ENCODE data around the gene ADAM11.
A peak's percentile ranks its signal among the peaks of the same experiment; 100 is the strongest.
"Not testable (repeated sequence)": the region's sequence is repeated elsewhere in the genome, so short reads cannot be mapped to it uniquely, and the experiment has no call there.

Gene ADAM11

GRCh38 chr17:44758414-44759085 lies at the start of gene ADAM11:
Gene ADAM11, plus strand, starts transcription at chr17:44758988. Its CDS starts 212 bp downstream, at chr17:44759200.
- Mint-ChIP-seq H3K27ac (no peak within 1 kb of the TSS), H3K9me3 (no peaks in the 10 kb centered on the region), H3K27me3 (ENCODE audit: low read depth) (peaks cover 31% of the 10 kb centered on the region), H3K36me3 (ENCODE audit: low read depth) (no peaks in the 10 kb centered on the region), H3K4me3 (peak within 1 kb of the TSS; percentile 59), H3K4me1 (ENCODE audit: low read depth) (no peaks in the 10 kb centered on the region)
- DNase-seq (ENCODE audit: low spot score): no peak

- Mint-ChIP-seq H3K4me1 (ENCODE audit: low read depth) (no peaks in the 10 kb centered on the region), H3K9me3 (no peaks in the 10 kb centered on the region), H3K27me3 (ENCODE audit: low read depth) (no peaks in the 10 kb centered on the region), H3K27ac (no peak overlapping the region), H3K4me3 (no peak overlapping the region), H3K36me3 (ENCODE audit: low read depth) (peaks cover 20% of the 10 kb centered on the region)
- no peak for DNase-seq (ENCODE audit: low spot score)
Measured at GRCh38 chr17:44719444-44719843, 39.3 kb upstream of the ADAM11 start.

- no peak overlapping the region for H3K27ac Mint-ChIP-seq
- H3K4me1 Mint-ChIP-seq (ENCODE audit: low read depth): no peaks in the 10 kb centered on the region
- H3K9me3 Mint-ChIP-seq: no peaks in the 10 kb centered on the region
- DNase-seq (ENCODE audit: low spot score): no peak
- H3K27me3 Mint-ChIP-seq (ENCODE audit: low read depth): no peaks in the 10 kb centered on the region
- H3K4me3 Mint-ChIP-seq: no peak overlapping the region
- H3K36me3 Mint-ChIP-seq (ENCODE audit: low read depth): peaks cover 17% of the 10 kb centered on the region
Measured at GRCh38 chr17:44722254-44722653, 36.5 kb upstream of the ADAM11 start.

GRCh38 chr17:44726121-44726520 lies 32.7 kb upstream of the ADAM11 start:
- peaks cover 25% of the 10 kb centered on the region for H3K36me3 Mint-ChIP-seq (ENCODE audit: low read depth)
- not testable (repeated sequence) for H3K27me3 Mint-ChIP-seq (ENCODE audit: low read depth); H3K4me1 Mint-ChIP-seq (ENCODE audit: low read depth); H3K9me3 Mint-ChIP-seq; H3K27ac Mint-ChIP-seq; DNase-seq (ENCODE audit: low spot score); H3K4me3 Mint-ChIP-seq

- peaks cover 30% of the 10 kb centered on the region for H3K36me3 Mint-ChIP-seq (ENCODE audit: low read depth)
- H3K9me3 Mint-ChIP-seq: no peaks in the 10 kb centered on the region
- no peaks in the 10 kb centered on the region for H3K27me3 Mint-ChIP-seq (ENCODE audit: low read depth)
- H3K27ac Mint-ChIP-seq: no peak overlapping the region
- DNase-seq (ENCODE audit: low spot score): no peak
- no peak overlapping the region for H3K4me3 Mint-ChIP-seq
- no peaks in the 10 kb centered on the region for H3K4me1 Mint-ChIP-seq (ENCODE audit: low read depth)
Measured at GRCh38 chr17:44733753-44734152, 25.0 kb upstream of the ADAM11 start.

GRCh38 chr17:44734272-44734671 lies 24.5 kb upstream of the ADAM11 start:
- Mint-ChIP-seq H3K36me3 (ENCODE audit: low read depth) (peaks cover 30% of the 10 kb centered on the region), H3K9me3 (no peaks in the 10 kb centered on the region), H3K27me3 (ENCODE audit: low read depth) (no peaks in the 10 kb centered on the region), H3K4me3 (no peak overlapping the region), H3K4me1 (ENCODE audit: low read depth) (no peaks in the 10 kb centered on the region), H3K27ac (no peak overlapping the region)
- no peak for DNase-seq (ENCODE audit: low spot score)

- Mint-ChIP-seq H3K27ac (no peak overlapping the region), H3K27me3 (ENCODE audit: low read depth) (no peaks in the 10 kb centered on the region), H3K9me3 (no peaks in the 10 kb centered on the region), H3K4me3 (no peak overlapping the region), H3K36me3 (ENCODE audit: low read depth) (peaks cover 17% of the 10 kb centered on the region), H3K4me1 (ENCODE audit: low read depth) (no peaks in the 10 kb centered on the region)
- DNase-seq (ENCODE audit: low spot score): no peak
Measured at GRCh38 chr17:44736551-44737240, 22.1 kb upstream of the ADAM11 start.

GRCh38 chr17:44738214-44738906 lies 20.4 kb upstream of the ADAM11 start:
- H3K27me3 Mint-ChIP-seq (ENCODE audit: low read depth): no peaks in the 10 kb centered on the region
- peaks cover 16% of the 10 kb centered on the region for H3K36me3 Mint-ChIP-seq (ENCODE audit: low read depth)
- no peaks in the 10 kb centered on the region for H3K4me1 Mint-ChIP-seq (ENCODE audit: low read depth)
- no peak for DNase-seq (ENCODE audit: low spot score)
- no peaks in the 10 kb centered on the region for H3K9me3 Mint-ChIP-seq
- no peak overlapping the region for H3K4me3 Mint-ChIP-seq
- H3K27ac Mint-ChIP-seq: no peak overlapping the region

GRCh38 chr17:44741316-44741715 lies 17.5 kb upstream of the ADAM11 start:
- DNase-seq (ENCODE audit: low spot score): no peak
- no peaks in the 10 kb centered on the region for H3K9me3 Mint-ChIP-seq
- H3K4me1 Mint-ChIP-seq (ENCODE audit: low read depth): no peaks in the 10 kb centered on the region
- no peaks in the 10 kb centered on the region for H3K27me3 Mint-ChIP-seq (ENCODE audit: low read depth)
- peaks cover 5% of the 10 kb centered on the region for H3K36me3 Mint-ChIP-seq (ENCODE audit: low read depth)
- H3K27ac Mint-ChIP-seq: no peak overlapping the region
- no peak overlapping the region for H3K4me3 Mint-ChIP-seq

- Mint-ChIP-seq H3K9me3 (no peaks in the 10 kb centered on the region), H3K36me3 (ENCODE audit: low read depth) (peaks cover 10% of the 10 kb centered on the region), H3K4me1 (ENCODE audit: low read depth) (no peaks in the 10 kb centered on the region), H3K27me3 (ENCODE audit: low read depth) (no peaks in the 10 kb centered on the region), H3K27ac (no peak overlapping the region), H3K4me3 (no peak overlapping the region)
- DNase-seq (ENCODE audit: low spot score): no peak
Measured at GRCh38 chr17:44745301-44745700, 13.5 kb upstream of the ADAM11 start.

- H3K4me1 Mint-ChIP-seq (ENCODE audit: low read depth); H3K27me3 Mint-ChIP-seq (ENCODE audit: low read depth); H3K27ac Mint-ChIP-seq; H3K4me3 Mint-ChIP-seq; H3K9me3 Mint-ChIP-seq; DNase-seq (ENCODE audit: low spot score): not testable (repeated sequence)
- peaks cover 12% of the 10 kb centered on the region for H3K36me3 Mint-ChIP-seq (ENCODE audit: low read depth)
Measured at GRCh38 chr17:44745738-44746137, 13.1 kb upstream of the ADAM11 start.

- Mint-ChIP-seq H3K36me3 (ENCODE audit: low read depth) (peaks cover 20% of the 10 kb centered on the region), H3K4me1 (ENCODE audit: low read depth) (no peaks in the 10 kb centered on the region), H3K27ac (no peak overlapping the region)
Measured at GRCh38 chr17:44747566-44747965, 11.2 kb upstream of the ADAM11 start.

GRCh38 chr17:44749076-44749979 lies 9.5 kb upstream of the ADAM11 start:
- H3K9me3 Mint-ChIP-seq: no peaks in the 10 kb centered on the region
- peaks cover 18% of the 10 kb centered on the region for H3K36me3 Mint-ChIP-seq (ENCODE audit: low read depth)
- no peaks in the 10 kb centered on the region for H3K27me3 Mint-ChIP-seq (ENCODE audit: low read depth)
- no peak for DNase-seq (ENCODE audit: low spot score)
- no peaks in the 10 kb centered on the region for H3K4me1 Mint-ChIP-seq (ENCODE audit: low read depth)
- H3K27ac Mint-ChIP-seq: no peak overlapping the region
- H3K4me3 Mint-ChIP-seq: no peak overlapping the region

More at GRCh38 chr17:44747566-44747965, 11.2 kb upstream of the ADAM11 start:
- Mint-ChIP-seq H3K9me3 (no peaks in the 10 kb centered on the region), H3K27me3 (ENCODE audit: low read depth) (no peaks in the 10 kb centered on the region), H3K4me3 (no peak overlapping the region)
- no peak for DNase-seq (ENCODE audit: low spot score)
